GM19023 (cell line): Measurements from ENCODE around the gene XRN1.
"Not testable (repeated sequence)": the region's sequence is repeated elsewhere in the genome, so short reads cannot be mapped to it uniquely, and the experiment has no call there.

Experiments
- ATAC-seq: cut with Tn5 transposase; IDR thresholded peaks from one replicate; pipeline ENCODE4 v1.9.1; 2021; ENCODE audit warnings: mild to moderate bottlenecking, moderate library complexity; ENCODE audit not compliant: unreplicated experiment

Gene XRN1

DNA sequence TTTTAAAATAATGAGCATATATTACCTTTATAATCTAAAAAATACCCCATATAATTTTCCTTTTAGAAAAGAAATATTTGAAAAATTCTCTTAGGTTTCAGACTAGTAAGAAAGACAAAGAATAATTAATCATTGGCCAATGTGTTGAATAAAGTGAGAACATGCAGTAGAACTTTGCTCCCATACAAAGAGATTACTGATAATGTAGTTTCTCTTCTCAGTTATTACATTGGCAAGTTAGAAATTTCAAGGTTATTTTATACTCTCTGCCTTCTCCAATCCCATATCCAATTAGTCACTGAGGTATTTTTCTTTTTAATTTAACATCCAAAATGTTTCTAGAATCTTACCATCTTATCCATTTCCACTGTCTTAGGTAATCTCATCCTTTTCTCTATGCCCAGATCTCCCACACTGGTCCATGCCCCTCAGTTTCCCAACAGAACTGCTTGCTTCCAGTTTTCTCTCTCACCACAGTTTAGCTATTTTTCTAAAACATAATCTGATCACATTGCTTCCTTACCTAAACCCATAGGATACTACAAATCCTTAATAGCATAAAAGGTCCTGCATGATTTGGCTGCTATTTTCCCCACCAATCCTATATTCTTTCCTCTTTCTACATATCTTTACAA is 10.8 kb downstream of the XRN1 start:
- no peak for ATAC-seq

DNA sequence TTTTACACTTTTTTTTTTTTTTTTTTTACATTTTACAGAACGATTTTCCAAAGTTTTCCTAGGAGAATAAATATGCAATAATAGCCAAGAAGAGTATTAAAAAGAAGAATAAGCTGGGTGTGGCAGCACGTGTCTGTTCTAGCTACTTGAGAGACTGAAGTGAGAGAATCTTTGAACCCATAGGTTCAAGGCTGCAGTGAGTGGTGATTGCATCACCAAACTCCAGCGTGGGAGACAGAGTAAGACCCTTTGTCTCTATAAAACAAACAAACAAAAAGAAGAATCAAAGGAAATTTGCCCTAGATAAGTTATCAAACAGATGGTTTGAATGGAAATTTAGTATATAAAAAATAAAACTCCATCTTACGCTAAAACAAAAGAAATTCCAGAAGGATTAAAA is 13.3 kb downstream of the XRN1 start:
- ATAC-seq = no peak

DNA sequence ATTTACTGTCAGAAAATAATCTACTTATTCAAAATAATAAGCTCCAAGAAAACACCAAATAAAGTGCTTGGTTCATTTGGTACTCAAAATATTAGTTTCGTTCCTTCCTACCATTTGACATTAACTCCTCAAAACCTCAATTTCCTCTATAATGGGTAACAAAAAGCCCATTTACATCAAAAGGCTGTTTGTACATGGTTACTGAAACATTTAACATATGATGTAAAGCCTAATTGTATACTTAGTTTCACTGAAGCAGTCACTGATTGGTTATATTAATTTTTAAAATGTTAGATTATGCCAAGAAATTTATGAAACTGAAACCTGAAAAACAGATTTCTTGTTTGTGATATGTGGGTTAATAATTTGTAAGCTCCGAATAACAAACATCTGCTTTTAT is 14.7 kb downstream of the XRN1 start:
- ATAC-seq = no peak

DNA sequence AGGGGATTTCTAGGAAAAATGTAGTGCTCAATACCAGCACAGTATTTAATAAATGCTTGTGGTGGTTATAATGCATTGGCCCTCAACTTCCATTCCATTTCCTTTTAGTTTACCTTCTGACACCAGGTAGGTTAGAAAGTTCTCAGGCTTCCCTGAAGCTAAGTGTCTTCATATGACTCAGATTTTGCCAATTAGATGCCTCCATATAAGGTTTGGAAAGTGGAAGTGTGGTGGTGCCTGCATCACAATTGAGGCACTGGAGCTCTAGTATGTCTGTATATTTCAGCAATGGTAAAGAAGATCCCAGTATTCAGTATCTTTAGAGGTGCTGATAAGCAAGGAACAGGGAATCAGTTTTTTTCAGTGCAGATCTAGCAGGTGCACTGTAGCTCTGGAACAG is 18.3 kb downstream of the XRN1 start:
- no peak for ATAC-seq

DNA sequence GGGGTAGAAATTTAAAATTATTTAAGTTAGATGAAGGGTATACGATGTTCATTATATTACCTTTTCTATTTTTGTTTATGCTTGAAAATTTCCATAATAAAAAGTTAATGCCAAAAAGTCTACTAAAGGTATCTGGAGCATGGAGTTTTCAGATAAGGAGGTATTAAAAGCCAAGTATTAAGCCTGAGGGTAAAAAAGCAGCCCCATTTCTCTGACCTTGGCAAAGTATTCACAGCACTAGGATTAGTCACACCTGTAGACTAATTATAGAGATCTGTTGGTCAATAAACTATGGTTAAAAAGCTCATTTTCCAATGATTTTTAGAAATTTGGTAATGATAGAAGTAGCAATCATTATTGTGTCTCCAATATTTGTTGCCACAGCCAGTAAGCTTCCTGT is 23.1 kb downstream of the XRN1 start:
- no peak for ATAC-seq

DNA sequence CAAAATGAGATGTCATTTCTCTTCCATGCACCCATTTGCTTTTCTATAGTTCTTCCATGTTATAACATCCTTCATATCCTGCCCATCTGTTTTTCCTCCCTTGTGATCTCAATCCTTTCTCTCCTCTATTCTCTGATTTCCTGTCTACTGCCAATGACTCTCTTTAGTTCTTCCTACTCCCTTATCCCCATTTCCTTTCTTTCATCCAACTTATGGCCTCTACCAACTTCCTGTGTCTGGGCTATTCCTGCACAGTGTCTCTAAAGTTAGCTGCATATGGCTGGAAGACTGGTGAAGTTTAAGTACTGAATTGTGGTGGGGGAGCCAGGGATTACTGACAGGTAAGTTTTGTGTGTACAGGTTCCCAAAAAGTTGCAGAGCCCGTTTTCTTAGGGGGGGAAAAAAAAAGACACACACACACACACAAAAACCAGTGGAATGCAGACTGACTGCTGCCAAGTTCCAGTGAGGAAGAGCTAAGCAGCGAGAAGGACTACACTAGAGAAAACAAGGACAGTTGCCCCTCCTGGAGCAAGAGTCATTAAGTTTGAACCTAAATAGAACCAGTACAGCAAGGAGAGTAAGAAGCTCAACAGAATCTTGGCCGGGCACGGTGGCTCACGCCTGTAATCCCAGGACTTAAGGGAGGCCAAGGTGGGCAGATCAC is 28.8 kb downstream of the XRN1 start:
- ATAC-seq = no peak

DNA sequence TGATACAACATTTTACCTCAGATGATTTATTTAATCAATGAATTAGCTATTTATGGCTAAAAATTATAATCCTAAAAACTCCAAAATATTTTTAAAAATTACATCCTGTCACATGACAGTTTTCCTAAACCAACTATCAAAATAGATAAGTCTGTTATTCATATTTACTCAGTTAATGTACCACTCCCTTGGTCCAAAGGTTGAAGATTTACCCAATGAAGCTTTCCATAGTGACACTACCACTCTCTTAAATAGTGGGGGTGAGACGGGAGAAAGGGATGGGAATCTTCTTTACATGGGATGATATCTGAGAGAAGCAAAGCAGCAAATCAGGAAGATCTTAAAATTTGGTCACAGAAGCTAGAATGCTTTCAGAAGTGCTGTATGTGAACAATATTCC is 30.5 kb downstream of the XRN1 start:
- no peak for ATAC-seq

DNA sequence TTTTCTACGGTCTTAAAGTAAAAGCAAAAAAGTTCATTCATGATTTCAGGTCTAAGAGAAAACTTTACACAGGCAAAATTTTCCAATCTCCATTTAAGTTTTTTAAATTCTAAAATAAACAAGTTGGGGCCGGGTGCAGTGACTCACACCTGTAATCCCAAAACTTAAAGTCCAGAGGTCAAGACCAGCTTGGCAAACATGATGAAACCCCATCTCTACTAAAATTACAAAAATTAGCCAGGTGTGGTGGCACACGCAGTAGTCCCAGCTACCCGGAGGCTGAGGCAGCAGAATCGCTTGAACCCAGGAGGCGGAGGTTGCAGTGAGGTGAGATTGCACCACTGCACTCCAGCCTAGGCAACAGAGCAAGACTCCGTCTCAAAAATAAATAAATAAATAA is 47.3 kb downstream of the XRN1 start:
- ATAC-seq = not testable (repeated sequence)

DNA sequence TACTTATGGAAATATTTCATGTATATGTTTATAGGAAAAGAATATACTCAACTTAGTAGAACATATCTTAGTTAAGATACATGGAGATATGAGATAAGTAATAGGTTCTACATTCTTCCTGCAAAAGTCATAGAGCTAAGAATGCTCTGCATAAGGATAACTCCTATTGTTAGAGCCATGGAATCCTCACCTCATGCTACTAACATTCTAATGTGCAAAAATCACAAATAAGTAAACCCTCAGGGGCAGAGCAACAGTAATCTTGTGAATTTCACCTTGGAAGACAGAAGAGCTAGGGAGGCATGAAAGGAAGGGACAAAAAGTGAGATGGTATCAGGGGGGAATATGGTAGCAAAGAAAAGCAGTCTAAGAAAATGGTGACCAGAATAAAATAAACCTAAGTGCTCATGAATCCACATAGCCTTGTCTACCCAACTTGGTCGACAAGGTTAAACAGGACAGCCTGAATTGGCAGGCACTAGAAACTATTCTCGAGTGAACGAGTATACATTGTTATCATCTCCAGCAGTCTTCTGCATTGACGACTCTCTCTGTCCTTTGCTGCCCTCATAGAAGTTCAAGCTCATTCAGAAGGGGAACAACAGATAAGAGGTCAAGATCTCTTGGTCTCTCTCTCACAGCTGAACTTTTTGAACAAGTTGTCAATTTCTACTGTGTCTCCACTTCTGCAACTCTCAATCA is 52.8 kb downstream of the XRN1 start:
- ATAC-seq = no peak

DNA sequence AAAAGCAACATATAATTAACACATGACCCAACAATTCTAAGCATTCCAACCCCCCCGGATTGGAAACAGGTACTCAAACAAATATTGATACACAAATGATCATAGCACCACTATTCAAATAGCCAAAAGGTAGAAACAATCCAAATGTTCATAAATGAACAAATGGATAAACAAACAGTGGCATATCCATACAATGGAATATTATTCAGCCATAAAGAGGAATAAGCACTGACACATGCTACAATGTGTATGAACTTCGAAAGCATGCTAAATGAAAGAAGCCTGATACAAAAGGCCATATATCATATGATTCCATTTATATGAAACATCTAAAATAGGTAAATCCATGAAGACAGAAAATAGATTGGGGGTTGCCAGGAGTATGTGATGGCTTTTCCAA is 62.8 kb downstream of the XRN1 start:
- no peak for ATAC-seq

DNA sequence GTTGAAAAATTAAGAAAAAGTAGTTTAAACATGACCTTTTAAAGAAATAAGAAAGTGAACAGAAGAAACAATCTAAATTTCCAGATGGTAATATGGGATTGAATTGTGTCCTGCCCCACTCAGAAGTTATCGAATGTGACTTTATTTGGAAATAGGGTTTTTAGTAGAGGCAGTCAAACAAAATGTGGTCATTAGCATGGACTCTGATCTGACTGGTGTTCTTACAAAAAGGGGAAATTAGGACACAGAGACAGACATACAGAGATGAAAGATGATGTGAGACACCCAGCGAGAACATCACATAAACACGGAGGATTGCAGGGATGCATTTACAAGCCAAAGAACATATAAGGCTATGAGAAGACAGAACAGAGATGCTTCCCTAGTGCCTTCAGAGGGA is 73.2 kb downstream of the XRN1 start:
- ATAC-seq = no peak

DNA sequence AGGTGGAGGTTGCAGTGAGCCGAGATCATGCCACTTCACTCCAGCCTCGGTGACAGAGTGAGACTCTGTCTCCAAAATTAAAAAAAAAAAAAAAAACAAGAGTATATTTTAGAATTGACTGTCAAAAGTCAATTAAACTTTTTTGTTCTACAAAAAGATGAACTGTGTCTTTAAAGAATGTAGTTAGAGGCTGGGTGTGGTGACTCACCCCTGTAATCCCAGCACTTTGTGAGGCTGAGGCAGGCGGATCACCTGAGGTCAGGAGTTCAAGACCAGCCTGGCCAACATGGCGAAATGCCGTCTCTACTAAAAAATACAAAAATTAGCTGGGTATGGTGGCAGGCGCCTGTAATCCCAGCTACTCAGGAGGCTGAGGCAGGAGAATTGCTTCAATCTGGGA is 78.3 kb downstream of the XRN1 start:
- ATAC-seq = not testable (repeated sequence)

DNA sequence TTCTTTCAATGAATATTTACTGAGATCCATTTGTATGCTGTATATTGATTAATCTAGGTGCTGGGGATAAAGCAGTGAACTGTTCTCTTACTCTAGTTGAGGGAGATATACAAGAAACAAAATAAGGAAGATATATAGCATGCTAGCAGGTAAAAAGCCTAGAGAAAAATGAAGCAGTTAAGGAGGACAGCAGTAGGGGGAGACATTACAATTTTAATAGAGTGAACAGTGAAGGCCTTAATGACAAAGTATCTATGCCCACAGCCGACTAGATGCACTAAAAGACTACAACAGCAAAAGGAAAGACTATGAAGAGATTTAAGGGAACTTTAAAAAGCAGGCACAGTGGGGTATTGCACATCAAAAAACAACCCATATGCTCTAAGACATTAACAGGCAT is 81.4 kb downstream of the XRN1 start:
- no peak for ATAC-seq

DNA sequence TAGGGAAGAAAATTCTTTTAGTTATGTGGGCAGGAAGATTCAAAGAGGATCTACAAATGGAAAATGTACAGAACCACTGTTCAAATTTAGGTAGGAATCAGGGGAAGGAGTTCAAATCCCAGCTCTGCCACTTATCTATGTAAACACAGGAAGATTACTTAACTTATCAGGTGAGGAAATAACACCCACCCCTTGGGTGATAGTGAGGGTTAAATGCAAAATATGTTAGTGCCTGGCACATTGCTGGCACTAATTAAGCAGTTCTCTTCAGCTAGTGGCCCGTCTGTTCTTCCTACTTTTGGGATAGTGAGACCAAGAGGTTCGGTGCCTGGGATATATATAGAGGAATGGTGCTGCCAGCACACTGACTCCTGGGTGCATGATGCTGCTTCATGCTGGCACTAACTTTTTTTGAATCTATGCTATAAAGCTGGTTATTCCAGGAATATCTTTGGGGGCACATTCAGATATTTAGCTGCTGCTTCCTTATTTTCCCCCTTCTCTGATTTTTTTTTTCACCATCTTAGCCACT is 83.8 kb downstream of the XRN1 start:
- ATAC-seq = no peak

DNA sequence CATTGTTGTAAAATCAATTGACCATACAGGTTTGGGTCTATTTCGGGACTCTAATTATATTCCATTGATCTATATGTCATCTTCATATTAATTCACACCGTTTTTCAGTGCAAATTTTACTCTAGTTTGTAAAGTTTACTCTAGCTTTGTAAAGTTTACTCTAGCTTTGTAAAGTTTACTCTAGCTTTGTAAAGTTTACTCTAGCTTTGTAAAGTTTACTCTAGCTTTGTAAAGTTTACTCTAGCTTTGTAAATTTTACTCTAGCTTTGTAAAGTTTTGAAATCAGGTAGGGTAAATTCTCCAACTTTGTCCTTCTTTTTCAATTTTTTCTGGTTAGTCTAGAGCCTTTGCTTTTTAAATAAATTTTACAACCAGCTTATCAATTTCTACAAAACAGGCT is 84.4 kb downstream of the XRN1 start:
- ATAC-seq = not testable (repeated sequence)

DNA sequence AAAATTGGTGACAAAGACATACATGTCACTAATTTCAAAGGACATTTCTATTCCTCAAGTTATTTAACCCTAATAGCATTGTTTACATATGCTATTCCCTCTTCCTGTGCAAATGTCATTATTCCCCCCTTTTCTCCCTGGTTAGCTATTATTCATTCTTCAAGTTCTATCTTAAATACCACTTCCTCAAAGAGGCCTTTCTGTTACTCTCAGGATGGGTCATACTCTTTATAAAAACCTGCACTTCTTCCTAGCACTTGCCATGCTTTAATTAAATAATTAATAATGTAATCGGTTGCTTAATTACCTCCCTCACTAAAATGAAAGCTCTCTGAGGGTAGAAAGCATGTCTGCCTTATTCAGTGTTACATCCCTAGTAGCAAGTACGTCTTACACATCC is 88.5 kb downstream of the XRN1 start:
- ATAC-seq = no peak

DNA sequence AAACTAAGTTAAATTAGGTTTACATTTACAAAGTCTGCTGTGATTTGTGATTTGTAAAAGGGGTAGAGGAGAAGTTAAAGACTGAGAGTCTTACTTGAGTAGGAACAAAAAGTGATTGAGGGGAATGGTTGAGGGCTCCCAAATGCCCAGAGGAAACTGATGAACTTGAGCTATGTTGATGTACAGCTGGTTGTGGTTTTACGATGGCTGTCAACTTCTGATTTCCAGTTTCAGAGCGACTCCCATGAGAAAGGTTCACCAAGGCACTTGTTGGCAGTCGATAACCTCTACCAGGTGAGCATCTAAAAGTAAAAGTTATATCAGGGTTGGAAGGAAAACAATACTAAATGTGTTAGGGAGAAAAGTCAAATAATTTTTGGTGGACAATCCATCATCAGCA is 91.0 kb downstream of the XRN1 start:
- ATAC-seq = no peak

DNA sequence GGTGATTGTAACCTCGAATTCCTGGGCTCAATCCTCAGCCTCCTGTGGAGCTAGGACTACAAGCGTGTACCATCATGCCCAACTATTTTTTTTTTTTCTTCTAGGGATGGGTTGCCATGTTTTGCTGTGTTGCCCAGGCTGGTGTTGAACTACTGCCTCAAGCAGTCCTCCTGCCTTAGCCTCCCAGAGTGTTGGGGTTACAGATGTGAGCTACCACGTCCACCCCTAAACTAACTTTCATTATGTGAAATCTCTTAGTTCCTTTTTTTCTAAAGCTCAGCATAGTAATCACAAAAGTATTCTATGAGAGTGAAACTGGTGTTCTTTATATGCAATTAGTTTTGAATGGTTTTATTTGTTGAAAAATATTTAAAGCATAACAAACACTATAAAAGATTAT is 92.1 kb downstream of the XRN1 start:
- no peak for ATAC-seq

DNA sequence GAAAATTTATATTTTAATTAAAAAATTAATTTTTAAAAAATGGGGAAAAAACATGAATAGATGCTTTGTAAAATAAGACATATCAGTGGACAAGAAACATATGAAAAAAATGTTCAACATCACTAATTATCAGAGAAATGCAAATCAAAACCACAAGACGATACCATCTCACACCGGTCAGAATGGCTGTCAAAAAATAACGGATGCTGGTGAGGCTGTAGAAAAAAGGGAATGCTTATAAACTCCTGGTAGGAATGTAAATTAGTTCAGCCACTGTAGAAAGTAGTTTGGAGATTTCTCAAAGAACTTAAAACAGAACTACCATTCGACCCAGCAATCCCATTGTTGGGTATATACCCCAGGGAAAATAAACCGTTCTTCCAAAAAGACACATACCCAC is 93.8 kb downstream of the XRN1 start:
- ATAC-seq = no peak

DNA sequence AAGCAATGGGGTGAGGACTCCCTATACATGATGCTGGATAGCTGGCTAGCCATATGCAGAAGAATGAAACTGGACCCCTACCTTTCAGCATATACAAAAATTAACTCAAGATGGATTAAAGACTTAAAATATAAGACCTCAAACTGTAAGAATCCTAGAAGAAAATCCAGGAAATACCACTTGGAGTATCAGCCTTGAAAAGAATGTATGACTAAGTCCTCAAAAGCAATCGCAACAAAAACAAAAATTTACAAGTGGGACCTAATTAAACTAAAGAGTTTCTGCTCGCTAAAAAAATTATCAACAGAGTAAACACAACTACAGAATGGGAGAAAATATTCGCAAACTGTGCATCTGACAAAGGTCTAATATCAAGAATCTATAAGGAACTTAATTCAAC is 94.3 kb downstream of the XRN1 start:
- ATAC-seq = no peak

DNA sequence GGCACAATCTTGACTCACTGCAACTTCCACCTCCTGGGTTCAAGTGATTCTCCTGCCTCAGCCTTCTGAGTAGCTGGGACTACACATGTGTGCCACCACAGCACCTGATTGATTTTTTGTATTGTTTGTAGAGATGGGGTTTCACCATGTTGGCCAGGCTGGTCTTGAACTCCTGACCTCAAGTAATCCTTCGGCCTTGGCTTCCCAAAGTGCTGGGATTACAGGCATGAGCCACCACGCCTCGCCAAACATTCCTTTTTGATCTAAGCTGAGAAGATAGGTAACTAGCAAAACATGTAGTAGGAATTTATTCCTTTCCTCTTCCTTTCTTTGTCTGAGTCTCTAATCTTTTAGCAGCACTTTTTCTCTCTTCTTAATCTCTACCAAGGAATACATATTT is 95.1 kb downstream of the XRN1 start:
- ATAC-seq = not testable (repeated sequence)

DNA sequence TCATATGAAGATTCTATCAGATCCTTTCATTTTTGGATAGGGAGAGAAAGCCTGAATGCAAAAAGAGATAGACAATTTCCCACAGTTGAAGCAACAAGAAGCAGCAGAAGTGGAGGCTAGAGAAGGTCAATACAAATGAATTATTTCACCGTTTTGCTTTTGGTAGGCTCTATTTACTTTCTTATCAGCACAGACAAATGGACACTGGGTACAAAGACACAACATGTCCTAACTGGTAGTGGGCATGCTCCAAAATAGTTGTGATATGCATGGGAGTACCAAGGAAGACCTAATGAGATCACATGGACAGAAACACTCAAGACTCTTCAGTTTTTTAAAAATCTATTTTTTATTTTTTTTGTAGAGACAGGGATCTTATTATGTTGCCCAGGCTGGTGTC is 99.4 kb downstream of the XRN1 start:
- ATAC-seq = no peak
